CD14-positive monocyte (primary cell): ENCODE measurements around the gene CNTFR. TPM values are rescaled to one million over a fixed set of nuclear protein-coding genes. Genes with fewer than 3 reads are reported as not detected.
A peak's percentile ranks its signal among the peaks of the same experiment; 100 is the strongest.

Experiments used
- DNase-seq, 3 donors: peaks; one replicate each; pipeline ENCODE4 v3.0.0-alpha.2; 2011 to 2022
- H2AFZ ChIP-seq: 2 replicates; pipeline ENCODE4 v1.6.0; 2012; ENCODE audit warnings: mild to moderate bottlenecking, low read depth, low read length, inconsistent platforms; ENCODE audit not compliant: insufficient read depth, poor library complexity, severe bottlenecking
- H3K27ac ChIP-seq, 2 donors: 1 replicate in 1 of 2; 2 replicates in 1 of 2; pipeline ENCODE4 v1.5.1; 2012 to 2013; ENCODE audit warnings: low read length in 2 of 2, control low read depth in 1 of 2, inconsistent platforms in 1 of 2, low read depth in 1 of 2, mild to moderate bottlenecking in 1 of 2
- H3K27me3 ChIP-seq, 2 donors: one replicate each; pipeline versions ENCODE4 v1.6.0 to v1.6.1; 2011 to 2013; ENCODE audit warnings: low read length in 2 of 2; ENCODE audit not compliant: control insufficient read depth in 2 of 2, insufficient read depth in 2 of 2
- H3K36me3 ChIP-seq, 2 donors: replicated peaks in 1 of 2; 1 replicate in 1 of 2; 2 replicates in 1 of 2; pipeline versions ENCODE4 v1.5.1 to v1.6.1; 2012 to 2013; ENCODE audit warnings: low read length in 2 of 2, control low read depth in 1 of 2, inconsistent platforms in 1 of 2, mild to moderate bottlenecking in 1 of 2; ENCODE audit not compliant: insufficient read depth in 2 of 2, control insufficient read depth in 1 of 2
- H3K4me1 ChIP-seq, 2 donors: 1 replicate in 1 of 2; 2 replicates in 1 of 2; pipeline versions ENCODE4 v1.5.1 to v1.6.1; 2012 to 2013; ENCODE audit warnings: low read length in 2 of 2, control low read depth in 1 of 2, inconsistent platforms in 1 of 2, mild to moderate bottlenecking in 1 of 2, moderate library complexity in 1 of 2; ENCODE audit not compliant: insufficient read depth in 2 of 2, control insufficient read depth in 1 of 2
- H3K4me2 ChIP-seq: replicated peaks from 2 replicates; pipeline ENCODE3; 2012; ENCODE audit warnings: low read length, moderate library complexity, mild to moderate bottlenecking; ENCODE audit not compliant: poor library complexity, severe bottlenecking; ENCODE audit errors: extremely low read depth
- H3K4me3 ChIP-seq, 3 experiments: fragments of 200-600 bp in 1 of 3; sonication (generic) in 1 of 3; replicated peaks in 1 of 3; 1 replicate in 2 of 3; 2 replicates in 1 of 3; pipeline ENCODE4 v1.5.1; 2011 to 2013; ENCODE audit warnings: low read length in 3 of 3, mild to moderate bottlenecking in 3 of 3, control low read depth in 2 of 3, low read depth in 2 of 3, inconsistent platforms in 1 of 3, moderate library complexity in 1 of 3
- H3K79me2 ChIP-seq: 2 replicates; pipeline ENCODE4 v1.6.0; 2012; ENCODE audit warnings: mild to moderate bottlenecking, control low read depth, inconsistent platforms, low read length, moderate library complexity; ENCODE audit not compliant: insufficient read depth
- H3K9ac ChIP-seq: 2 replicates; pipeline ENCODE4 v1.6.0; 2017; ENCODE audit warnings: low read length, mild to moderate bottlenecking; ENCODE audit not compliant: insufficient read depth, poor library complexity, severe bottlenecking
- H3K9me3 ChIP-seq, 2 donors: replicated peaks in 1 of 2; 1 replicate in 1 of 2; 2 replicates in 1 of 2; pipeline versions ENCODE4 v1.5.1 to v1.6.1; 2012 to 2013; ENCODE audit warnings: low read length in 2 of 2, control low read depth in 1 of 2; ENCODE audit not compliant: control insufficient read depth in 1 of 2, insufficient read depth in 1 of 2
- H4K20me1 ChIP-seq: 2 replicates; pipeline ENCODE4 v1.6.0; 2012; ENCODE audit warnings: mild to moderate bottlenecking, low read length, control low read depth, moderate library complexity; ENCODE audit not compliant: insufficient read depth
- H3K27ac Mint-ChIP-seq, 7 donors: one replicate each; pipeline ENCODE4 v1.8.0; 2020; ENCODE audit warnings: mild to moderate bottlenecking in 7 of 7, mixed read lengths in 7 of 7, moderate library complexity in 6 of 7, inconsistent platforms in 2 of 7
- H3K27me3 Mint-ChIP-seq, 3 donors: one replicate each; pipeline ENCODE4 v1.8.0; 2021 to 2022; ENCODE audit warnings: low read depth in 3 of 3, mild to moderate bottlenecking in 3 of 3, mixed read lengths in 3 of 3, moderate library complexity in 3 of 3, inconsistent platforms in 1 of 3
- H3K36me3 Mint-ChIP-seq, 2 donors: one replicate each; pipeline ENCODE4 v1.8.0; 2020; ENCODE audit warnings: mixed read lengths in 2 of 2, inconsistent platforms in 1 of 2, mild to moderate bottlenecking in 1 of 2
- H3K4me1 Mint-ChIP-seq: one replicate; pipeline ENCODE4 v1.8.0; 2020; ENCODE audit warnings: mild to moderate bottlenecking, mixed read lengths
- H3K4me3 Mint-ChIP-seq, 2 donors: one replicate each; pipeline ENCODE4 v1.8.0; 2020; ENCODE audit warnings: mild to moderate bottlenecking in 2 of 2, mixed read lengths in 2 of 2, moderate library complexity in 1 of 2
- H3K9me3 Mint-ChIP-seq, 7 donors: one replicate each; pipeline ENCODE4 v1.8.0; 2020 to 2022; ENCODE audit warnings: mixed read lengths in 7 of 7, mild to moderate bottlenecking in 6 of 7, moderate library complexity in 6 of 7, inconsistent platforms in 2 of 7
- CTCF ChIP-seq: fragments of 200-600 bp; IDR thresholded peaks from one replicate; pipeline ENCODE4 v1.8.0; 2022; ENCODE audit warnings: antibody characterized with exemption, mild to moderate bottlenecking
- WGBS: methylation state at CpG from one replicate; pipeline ENCODE4 v1.1.5; 2013; ENCODE audit warnings: missing lambda C conversion rate; ENCODE audit not compliant: insufficient coverage; 5-methylcytosine and 5-hydroxymethylcytosine counted together
- intact Hi-C, 2 donors: fragments of 100-400 bp; cut with micrococcal nuclease; formaldehyde crosslinking; loops; one replicate each; pipeline versions ENCODE4 v1.15.0 to v1.15.1; 2023
- polyA plus RNA-seq, 3 donors: library from polyadenylated mRNA; depleted of rRNA in 1 of 3; unstranded in 2 of 3; stranded (reverse) in 1 of 3; fragments of 300-500 nt in 2 of 3; fragments of >200 nt in 1 of 3; fragmentation: Illumina TruSeq in 2 of 3; gene quantifications; 1 replicate in 2 of 3; 2 replicates in 1 of 3; pipeline ENCODE4 v1.2.3, GENCODE V29; 2012 to 2021

Gene CNTFR
- polyA plus RNA-seq, 3 donors, result not detected

GRCh38 chr9:34512131-34513078 lies 77.1 kb downstream of the CNTFR start:
- Histone ChIP-seq H3K9ac (no peak overlapping the region), H3K4me3 (no peak overlapping the region), H3K36me3 (no peaks in the 10 kb centered on the region), H4K20me1 (no peaks in the 10 kb centered on the region), H3K79me2 (no peaks in the 10 kb centered on the region), H3K27ac (no peak overlapping the region), H3K4me1 (peaks cover under 1 to 3% of the 10 kb centered on the region in 2 donors), H3K9me3 (no peaks in the 10 kb centered on the region), H3K4me2 (no peak overlapping the region), H2AFZ (no peak overlapping the region), H3K27me3 (no peaks in the 10 kb centered on the region)
- WGBS, result 82% methylated on average over 5 of the region's 9 CpGs
- intact Hi-C loops, result no loop called here
- Mint-ChIP-seq H3K4me3 (no peak overlapping the region), H3K27me3 (peaks cover 2 to 14% (median 6%) of the 10 kb centered on the region in 3 donors), H3K9me3 (no peaks in the 10 kb centered on the region), H3K36me3 (no peaks in the 10 kb centered on the region), H3K27ac (peak overlapping the region in 2 of 7 donors; percentile 2 to 35), H3K4me1 (peaks cover 3% of the 10 kb centered on the region)
- TF ChIP-seq CTCF, result no peak
- DNase-seq, result no peak

GRCh38 chr9:34510497-34511468 lies 78.7 kb downstream of the CNTFR start:
- Mint-ChIP-seq H3K27me3 (peaks cover 2 to 10% (median 3%) of the 10 kb centered on the region in 3 donors), H3K27ac (no peak overlapping the region), H3K4me3 (no peak overlapping the region), H3K4me1 (no peaks in the 10 kb centered on the region), H3K36me3 (no peaks in the 10 kb centered on the region), H3K9me3 (no peaks in the 10 kb centered on the region)
- Histone ChIP-seq H3K9me3 (no peaks in the 10 kb centered on the region), H3K79me2 (no peaks in the 10 kb centered on the region), H4K20me1 (no peaks in the 10 kb centered on the region), H3K4me2 (no peak overlapping the region), H3K27me3 (no peaks in the 10 kb centered on the region), H3K27ac (no peak overlapping the region), H3K4me1 (no peaks in the 10 kb centered on the region), H3K36me3 (no peaks in the 10 kb centered on the region), H3K9ac (no peak overlapping the region), H3K4me3 (no peak overlapping the region), H2AFZ (no peak overlapping the region)
- WGBS, result 90% methylated on average over 10 of the region's 13 CpGs
- no peak for TF ChIP-seq CTCF
- no peak for DNase-seq
- intact Hi-C loops, result no loop called here
